GM06990 (cell line): ENCODE measurements around the gene NDUFA7.

Source experiments
- DNase-seq: peaks from one replicate; pipeline ENCODE4 v3.0.0-alpha.2; 2011; ENCODE audit not compliant: insufficient read length; ENCODE audit errors: extremely low read depth
- H3K27me3 ChIP-seq: replicated peaks from 2 replicates; pipeline ENCODE4 v1.6.0; 2011; ENCODE audit warnings: low read length; ENCODE audit not compliant: control insufficient read depth, insufficient read depth
- H3K36me3 ChIP-seq: 2 replicates; pipeline ENCODE4 v1.5.1; 2011; ENCODE audit warnings: low read length; ENCODE audit not compliant: control insufficient read depth, insufficient read depth
- H3K4me3 ChIP-seq: replicated peaks from 2 replicates; pipeline ENCODE4 v1.5.1; 2011; ENCODE audit warnings: low read depth, mild to moderate bottlenecking, control low read depth, low read length
- TF ChIP-seq, protein P1 (sequence below): IDR thresholded peaks from 2 replicates; pipeline ENCODE4 v1.5.1; 2011; ENCODE audit warnings: low read length, control low read depth, mild to moderate bottlenecking, inconsistent platforms; ENCODE audit not compliant: insufficient read depth, poor library complexity, severe bottlenecking

Gene NDUFA7

DNA sequence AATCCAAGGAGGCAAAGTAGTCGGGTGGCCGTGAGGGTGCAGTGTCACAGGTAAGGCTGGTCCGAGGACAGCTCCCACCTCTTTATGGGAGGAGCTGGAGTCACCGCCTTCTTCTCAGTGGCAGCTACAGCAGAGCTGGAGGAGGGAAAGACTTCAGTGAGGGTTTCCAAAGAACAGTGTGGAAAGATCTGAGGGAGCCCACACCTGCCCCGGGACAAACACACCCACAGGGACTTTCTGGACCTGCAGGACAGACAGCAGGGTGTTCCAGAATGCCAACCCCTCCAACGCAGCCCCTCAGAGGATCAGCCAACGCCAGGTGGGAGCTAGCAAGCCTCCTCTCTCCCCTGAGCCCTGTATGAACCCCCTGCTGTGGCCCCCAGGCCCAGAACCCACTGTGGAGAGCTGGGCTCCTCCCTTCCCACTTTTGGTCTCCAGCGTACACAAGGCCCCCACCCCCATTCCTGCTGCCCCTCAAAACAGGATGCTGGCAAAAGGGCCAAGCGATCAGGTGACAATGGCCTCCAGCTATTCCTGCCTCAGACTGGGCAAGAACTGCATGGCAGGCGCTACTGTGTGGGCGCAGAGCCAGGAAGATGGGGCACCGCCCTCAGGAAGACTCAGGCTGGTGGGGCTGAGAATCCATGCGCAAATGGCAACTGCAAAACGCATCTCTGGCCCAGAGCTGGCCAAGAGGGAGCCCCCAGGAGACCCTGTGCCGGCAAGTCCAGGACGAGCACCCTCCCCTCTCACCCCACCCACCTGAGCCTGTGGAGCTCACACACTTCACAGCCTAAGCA is 9.5 kb downstream of the NDUFA7 start:
- Histone ChIP-seq H3K4me3 (no peak overlapping the region), H3K27me3 (no peaks in the 10 kb centered on the region), H3K36me3 (peaks cover 31% of the 10 kb centered on the region)
- TF ChIP-seq, protein P1, sequence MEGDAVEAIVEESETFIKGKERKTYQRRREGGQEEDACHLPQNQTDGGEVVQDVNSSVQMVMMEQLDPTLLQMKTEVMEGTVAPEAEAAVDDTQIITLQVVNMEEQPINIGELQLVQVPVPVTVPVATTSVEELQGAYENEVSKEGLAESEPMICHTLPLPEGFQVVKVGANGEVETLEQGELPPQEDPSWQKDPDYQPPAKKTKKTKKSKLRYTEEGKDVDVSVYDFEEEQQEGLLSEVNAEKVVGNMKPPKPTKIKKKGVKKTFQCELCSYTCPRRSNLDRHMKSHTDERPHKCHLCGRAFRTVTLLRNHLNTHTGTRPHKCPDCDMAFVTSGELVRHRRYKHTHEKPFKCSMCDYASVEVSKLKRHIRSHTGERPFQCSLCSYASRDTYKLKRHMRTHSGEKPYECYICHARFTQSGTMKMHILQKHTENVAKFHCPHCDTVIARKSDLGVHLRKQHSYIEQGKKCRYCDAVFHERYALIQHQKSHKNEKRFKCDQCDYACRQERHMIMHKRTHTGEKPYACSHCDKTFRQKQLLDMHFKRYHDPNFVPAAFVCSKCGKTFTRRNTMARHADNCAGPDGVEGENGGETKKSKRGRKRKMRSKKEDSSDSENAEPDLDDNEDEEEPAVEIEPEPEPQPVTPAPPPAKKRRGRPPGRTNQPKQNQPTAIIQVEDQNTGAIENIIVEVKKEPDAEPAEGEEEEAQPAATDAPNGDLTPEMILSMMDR: no peak
- no peak for DNase-seq

DNA sequence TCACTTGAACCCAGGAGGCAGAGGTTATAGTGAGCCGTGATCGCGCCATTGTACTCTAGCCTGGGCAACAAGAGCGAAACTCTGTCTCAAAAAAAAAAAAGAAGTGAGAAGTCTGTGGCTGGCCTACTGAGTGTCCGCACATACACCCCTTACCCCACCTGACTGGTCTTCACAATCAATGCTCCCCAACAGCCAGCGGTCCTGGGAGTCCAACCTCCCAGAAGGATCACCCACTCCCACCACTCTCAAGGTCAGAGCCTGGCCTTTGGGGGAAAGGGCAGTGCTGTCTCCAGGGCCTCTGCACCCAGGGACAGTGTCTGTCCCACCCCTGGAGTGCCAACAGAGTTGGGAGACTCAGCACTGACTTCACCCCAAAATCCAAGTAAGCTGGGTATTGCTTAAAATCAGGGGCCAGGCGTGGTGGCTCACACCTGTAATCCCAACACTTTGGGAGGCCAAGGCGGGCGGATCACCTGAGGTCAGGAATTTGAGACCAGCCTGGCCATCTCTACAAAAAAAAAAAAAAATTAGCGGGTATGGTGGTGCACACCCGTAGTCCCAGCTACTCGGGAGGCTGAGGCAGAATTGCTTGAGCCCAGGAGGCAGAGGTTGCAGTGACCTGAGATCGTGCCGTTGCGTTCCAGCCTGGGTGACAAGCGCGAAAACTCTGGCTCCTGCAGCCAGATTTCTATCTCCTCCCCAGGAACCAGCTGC is 10.7 kb downstream of the NDUFA7 start:
- peaks cover 28% of the 10 kb centered on the region for H3K36me3 ChIP-seq
- DNase-seq: no peak

DNA sequence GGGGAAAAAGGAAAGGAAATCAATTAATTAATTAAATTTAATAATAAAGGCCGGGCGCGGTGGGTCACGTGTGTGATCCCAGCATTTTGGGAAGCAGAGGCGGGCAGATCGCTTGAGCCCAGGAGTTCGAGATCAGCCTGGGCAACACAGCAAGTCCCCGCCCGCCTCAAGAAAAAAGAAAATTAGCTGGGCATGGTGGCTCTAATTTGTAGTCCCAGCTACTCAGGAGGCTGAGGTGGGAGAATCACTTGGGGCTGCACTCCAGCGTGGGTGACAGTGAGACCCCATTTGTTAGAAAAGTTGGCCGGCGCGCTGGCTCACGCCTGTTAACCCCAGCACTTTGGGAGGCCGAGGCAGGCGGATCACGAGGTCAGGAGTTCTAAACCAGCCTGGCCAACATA is 12.3 kb downstream of the NDUFA7 start:
- TF ChIP-seq, protein P1: no peak
- Histone ChIP-seq H3K27me3 (no peaks in the 10 kb centered on the region), H3K36me3 (peaks cover 20% of the 10 kb centered on the region), H3K4me3 (no peak overlapping the region)
- DNase-seq: no peak

More for the DNA sequence above, 10.7 kb downstream of the NDUFA7 start:
- TF ChIP-seq, protein P1: no peak
- H3K27me3 ChIP-seq: no peaks in the 10 kb centered on the region
- H3K4me3 ChIP-seq: no peak overlapping the region

DNA sequence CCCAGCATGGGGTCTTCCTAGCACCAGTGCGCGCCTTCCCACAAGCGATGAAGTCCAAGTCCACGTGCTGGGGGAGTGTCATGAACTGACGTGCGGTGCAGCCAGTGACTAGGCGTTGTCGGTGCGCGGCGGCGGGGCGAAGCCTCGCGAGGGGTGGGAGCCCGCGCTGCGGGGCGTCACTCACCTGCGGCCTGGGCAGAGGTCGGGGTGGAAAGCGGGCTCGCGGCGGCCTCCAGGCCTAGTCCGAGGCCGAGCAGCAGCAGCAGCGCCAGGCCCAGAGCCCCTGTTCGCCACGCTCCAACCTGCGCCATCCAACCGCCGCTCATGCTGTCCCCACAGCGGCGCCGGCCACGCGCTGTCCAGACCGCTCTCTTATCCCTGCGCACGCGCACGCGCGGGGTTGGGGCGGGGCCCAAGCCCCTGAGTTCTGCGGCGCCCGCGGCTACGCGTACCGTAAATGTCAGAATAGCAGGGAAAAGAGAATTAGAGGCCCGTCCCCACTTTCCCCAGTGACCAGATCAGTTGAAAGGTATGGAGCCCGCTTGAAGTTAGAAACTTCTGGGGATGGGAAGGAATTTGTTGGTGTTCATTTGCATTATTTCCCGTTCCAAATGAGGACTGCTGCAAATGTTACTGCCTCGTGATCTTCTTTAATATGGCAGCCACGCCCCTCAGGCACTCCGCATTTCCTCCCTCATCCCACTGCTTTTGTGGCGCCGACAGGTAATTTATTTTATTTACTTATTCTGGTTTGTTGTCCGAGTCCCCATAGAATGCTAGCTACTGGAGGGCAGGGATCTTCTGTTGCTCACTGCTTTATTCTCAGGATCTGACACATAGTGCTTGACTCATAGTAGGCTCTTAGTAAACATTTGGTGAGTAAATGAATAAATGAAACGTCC is 13.0 kb downstream of the NDUFA7 start, which contains the start of gene CD320:
CD320 (minus strand) TSS at position 394 of the 902 bp plus-strand sequence; CDS start at position 326, 68 bp downstream.
- DNase-seq: peak; percentile 92
- TF ChIP-seq, protein P1: no peak
- H3K36me3 ChIP-seq: peaks cover 21% of the 10 kb centered on the region
- peak within 1 kb of the TSS; percentile 62 for H3K4me3 ChIP-seq
- H3K27me3 ChIP-seq: no peaks in the 10 kb centered on the region

DNA sequence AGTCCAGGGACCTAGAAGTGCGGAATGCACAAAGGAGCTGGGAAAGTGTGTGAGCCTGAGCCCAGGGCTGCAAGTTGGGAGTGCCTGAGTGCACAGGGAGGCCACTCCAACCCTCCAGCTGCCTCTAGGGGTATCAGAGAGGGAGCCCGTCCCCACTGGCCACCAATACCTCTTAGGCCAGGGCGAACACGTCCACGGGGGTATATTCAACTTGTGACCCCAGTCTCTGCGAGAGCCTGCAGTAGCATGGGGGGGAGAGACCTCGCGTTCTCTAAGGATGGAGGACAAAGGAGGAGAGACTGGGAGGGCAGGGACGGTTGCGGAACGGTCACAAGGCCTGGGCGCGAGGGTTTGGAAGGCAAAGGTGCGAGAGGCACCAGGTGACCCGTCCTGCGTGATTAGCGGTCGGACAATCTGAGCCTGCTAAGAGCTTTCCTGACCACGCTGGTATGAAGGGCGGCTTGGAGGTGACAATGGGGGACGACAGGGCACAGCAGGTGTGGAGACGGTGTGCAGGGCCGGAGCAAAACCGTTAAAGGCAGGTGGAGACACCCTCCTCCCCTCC is 13.7 kb downstream of the NDUFA7 start:
- peaks cover 18% of the 10 kb centered on the region for H3K36me3 ChIP-seq
- TF ChIP-seq, protein P1: no peak
- peak overlapping the region; percentile 62 for H3K4me3 ChIP-seq
- no peaks in the 10 kb centered on the region for H3K27me3 ChIP-seq
- DNase-seq: no peak
